HL-60 (cell line): ENCODE results near the gene TRIM9.

Experiments
- CTCF ChIP-seq: IDR thresholded peaks from one replicate; pipeline ENCODE4 v1.5.1; 2011; ENCODE audit warnings: low read length, control low read depth, inconsistent platforms; ENCODE audit not compliant: insufficient read depth
- TF ChIP-seq, protein P1 (sequence below): IDR thresholded peaks from 2 replicates; pipeline ENCODE4 v1.6.1; 2012; ENCODE audit warnings: low read depth; ENCODE audit not compliant: insufficient replicate concordance

GRCh38 chr14:51104467-51104866, 9.6 kb upstream of the TRIM9 start:
- TF ChIP-seq CTCF: no peak
- TF ChIP-seq, protein P1, sequence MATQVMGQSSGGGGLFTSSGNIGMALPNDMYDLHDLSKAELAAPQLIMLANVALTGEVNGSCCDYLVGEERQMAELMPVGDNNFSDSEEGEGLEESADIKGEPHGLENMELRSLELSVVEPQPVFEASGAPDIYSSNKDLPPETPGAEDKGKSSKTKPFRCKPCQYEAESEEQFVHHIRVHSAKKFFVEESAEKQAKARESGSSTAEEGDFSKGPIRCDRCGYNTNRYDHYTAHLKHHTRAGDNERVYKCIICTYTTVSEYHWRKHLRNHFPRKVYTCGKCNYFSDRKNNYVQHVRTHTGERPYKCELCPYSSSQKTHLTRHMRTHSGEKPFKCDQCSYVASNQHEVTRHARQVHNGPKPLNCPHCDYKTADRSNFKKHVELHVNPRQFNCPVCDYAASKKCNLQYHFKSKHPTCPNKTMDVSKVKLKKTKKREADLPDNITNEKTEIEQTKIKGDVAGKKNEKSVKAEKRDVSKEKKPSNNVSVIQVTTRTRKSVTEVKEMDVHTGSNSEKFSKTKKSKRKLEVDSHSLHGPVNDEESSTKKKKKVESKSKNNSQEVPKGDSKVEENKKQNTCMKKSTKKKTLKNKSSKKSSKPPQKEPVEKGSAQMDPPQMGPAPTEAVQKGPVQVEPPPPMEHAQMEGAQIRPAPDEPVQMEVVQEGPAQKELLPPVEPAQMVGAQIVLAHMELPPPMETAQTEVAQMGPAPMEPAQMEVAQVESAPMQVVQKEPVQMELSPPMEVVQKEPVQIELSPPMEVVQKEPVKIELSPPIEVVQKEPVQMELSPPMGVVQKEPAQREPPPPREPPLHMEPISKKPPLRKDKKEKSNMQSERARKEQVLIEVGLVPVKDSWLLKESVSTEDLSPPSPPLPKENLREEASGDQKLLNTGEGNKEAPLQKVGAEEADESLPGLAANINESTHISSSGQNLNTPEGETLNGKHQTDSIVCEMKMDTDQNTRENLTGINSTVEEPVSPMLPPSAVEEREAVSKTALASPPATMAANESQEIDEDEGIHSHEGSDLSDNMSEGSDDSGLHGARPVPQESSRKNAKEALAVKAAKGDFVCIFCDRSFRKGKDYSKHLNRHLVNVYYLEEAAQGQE: no peak
